Glutamatergic neuron (in vitro differentiated cells): Measurements from ENCODE around the gene TMEM163. TPM values are rescaled to one million over a fixed set of nuclear protein-coding genes. Genes with fewer than 3 reads are reported as not detected.

Source experiments
- DNase-seq: peaks from one replicate; pipeline ENCODE4 v3.0.0; 2022
- H3K27ac Mint-ChIP-seq: one replicate; pipeline ENCODE4 v1.8.0; 2020; ENCODE audit warnings: mild to moderate bottlenecking, mixed read lengths, inconsistent platforms; ENCODE audit not compliant: unreplicated experiment
- H3K27me3 Mint-ChIP-seq: one replicate; pipeline ENCODE4 v1.8.0; 2020; ENCODE audit warnings: mild to moderate bottlenecking, moderate library complexity, mixed read lengths, inconsistent platforms; ENCODE audit not compliant: unreplicated experiment
- H3K36me3 Mint-ChIP-seq: one replicate; pipeline ENCODE4 v1.8.0; 2020; ENCODE audit warnings: mild to moderate bottlenecking, mixed read lengths, inconsistent platforms; ENCODE audit not compliant: unreplicated experiment
- H3K4me1 Mint-ChIP-seq: one replicate; pipeline ENCODE4 v1.8.0; 2020; ENCODE audit warnings: mild to moderate bottlenecking, low read depth, mixed read lengths, inconsistent platforms; ENCODE audit not compliant: unreplicated experiment
- H3K4me3 Mint-ChIP-seq: one replicate; pipeline ENCODE4 v1.8.0; 2020; ENCODE audit warnings: mild to moderate bottlenecking, mixed read lengths, inconsistent platforms; ENCODE audit not compliant: unreplicated experiment
- H3K9me3 Mint-ChIP-seq: one replicate; pipeline ENCODE4 v1.8.0; 2020; ENCODE audit warnings: mild to moderate bottlenecking, moderate library complexity, mixed read lengths, inconsistent platforms; ENCODE audit not compliant: unreplicated experiment
- total RNA-seq: library from RNA; stranded (reverse); fragmentation: NEBNext Ultra II Directional; extraction: Animal tissue kit (Norgen Biotek cat#: 25700); gene quantifications from one replicate; pipeline ENCODE4 v1.2.1, GENCODE V29; 2021; ENCODE audit not compliant: unreplicated experiment
- TF ChIP-seq, protein P1 (sequence below): fragments of 200-600 bp; sonication (generic); IDR thresholded peaks from one replicate; pipeline ENCODE4 v1.5.0; 2021; ENCODE audit not compliant: partially characterized antibody, unreplicated experiment

Gene TMEM163
- total RNA-seq, 1 donor from 2014 or later: 27.7 TPM

- TF ChIP-seq, protein P1, sequence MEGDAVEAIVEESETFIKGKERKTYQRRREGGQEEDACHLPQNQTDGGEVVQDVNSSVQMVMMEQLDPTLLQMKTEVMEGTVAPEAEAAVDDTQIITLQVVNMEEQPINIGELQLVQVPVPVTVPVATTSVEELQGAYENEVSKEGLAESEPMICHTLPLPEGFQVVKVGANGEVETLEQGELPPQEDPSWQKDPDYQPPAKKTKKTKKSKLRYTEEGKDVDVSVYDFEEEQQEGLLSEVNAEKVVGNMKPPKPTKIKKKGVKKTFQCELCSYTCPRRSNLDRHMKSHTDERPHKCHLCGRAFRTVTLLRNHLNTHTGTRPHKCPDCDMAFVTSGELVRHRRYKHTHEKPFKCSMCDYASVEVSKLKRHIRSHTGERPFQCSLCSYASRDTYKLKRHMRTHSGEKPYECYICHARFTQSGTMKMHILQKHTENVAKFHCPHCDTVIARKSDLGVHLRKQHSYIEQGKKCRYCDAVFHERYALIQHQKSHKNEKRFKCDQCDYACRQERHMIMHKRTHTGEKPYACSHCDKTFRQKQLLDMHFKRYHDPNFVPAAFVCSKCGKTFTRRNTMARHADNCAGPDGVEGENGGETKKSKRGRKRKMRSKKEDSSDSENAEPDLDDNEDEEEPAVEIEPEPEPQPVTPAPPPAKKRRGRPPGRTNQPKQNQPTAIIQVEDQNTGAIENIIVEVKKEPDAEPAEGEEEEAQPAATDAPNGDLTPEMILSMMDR: no peak
- Mint-ChIP-seq H3K4me3 (no peak overlapping the region), H3K27ac (no peak overlapping the region), H3K36me3 (peaks cover 5% of the 10 kb centered on the region), H3K27me3 (no peaks in the 10 kb centered on the region), H3K4me1 (peaks cover 12% of the 10 kb centered on the region), H3K9me3 (no peaks in the 10 kb centered on the region)
- DNase-seq: no peak
Observed at GRCh38 chr2:134636714-134637113, 82.1 kb downstream of the TMEM163 start.

DNA sequence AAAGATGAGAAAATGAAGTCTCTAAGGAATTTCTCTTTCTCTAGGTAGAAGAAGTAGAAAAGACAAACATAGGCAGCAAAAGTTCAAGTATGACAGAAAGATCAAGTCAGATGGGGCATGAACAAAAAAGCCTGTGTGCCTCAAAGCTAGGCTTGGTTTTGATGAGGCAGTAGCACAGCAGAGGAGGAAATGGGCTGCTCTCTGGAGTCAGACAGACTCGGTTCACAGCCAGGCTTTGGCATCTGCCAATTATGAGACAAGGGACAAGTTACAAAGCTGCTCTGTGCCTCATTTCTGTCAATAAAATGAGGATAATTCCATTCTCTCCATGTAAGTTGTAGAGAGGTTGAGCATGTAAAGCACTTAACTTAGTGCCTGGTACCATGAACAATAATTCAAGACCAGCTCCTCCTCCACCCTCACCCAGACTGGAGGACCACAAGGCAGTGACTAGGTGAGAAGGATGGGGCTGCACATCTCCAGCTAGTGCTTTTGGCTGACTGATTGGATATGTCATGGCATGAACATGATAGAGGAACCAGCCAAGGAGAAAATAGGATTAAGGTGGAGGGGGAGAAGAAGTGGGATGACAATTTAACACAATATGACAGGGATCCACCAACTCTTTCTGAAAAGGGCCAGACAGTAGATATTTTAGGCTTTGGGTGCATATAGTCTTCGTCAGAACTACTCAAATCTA, 84.6 kb downstream of the TMEM163 start:
- H3K4me1 Mint-ChIP-seq: peaks cover 4% of the 10 kb centered on the region
- peaks cover 5% of the 10 kb centered on the region for H3K36me3 Mint-ChIP-seq
- H3K9me3 Mint-ChIP-seq: no peaks in the 10 kb centered on the region
- H3K4me3 Mint-ChIP-seq: no peak overlapping the region
- TF ChIP-seq, protein P1: no peak
- no peak for DNase-seq
- H3K27ac Mint-ChIP-seq: no peak overlapping the region
- H3K27me3 Mint-ChIP-seq: no peaks in the 10 kb centered on the region

DNA sequence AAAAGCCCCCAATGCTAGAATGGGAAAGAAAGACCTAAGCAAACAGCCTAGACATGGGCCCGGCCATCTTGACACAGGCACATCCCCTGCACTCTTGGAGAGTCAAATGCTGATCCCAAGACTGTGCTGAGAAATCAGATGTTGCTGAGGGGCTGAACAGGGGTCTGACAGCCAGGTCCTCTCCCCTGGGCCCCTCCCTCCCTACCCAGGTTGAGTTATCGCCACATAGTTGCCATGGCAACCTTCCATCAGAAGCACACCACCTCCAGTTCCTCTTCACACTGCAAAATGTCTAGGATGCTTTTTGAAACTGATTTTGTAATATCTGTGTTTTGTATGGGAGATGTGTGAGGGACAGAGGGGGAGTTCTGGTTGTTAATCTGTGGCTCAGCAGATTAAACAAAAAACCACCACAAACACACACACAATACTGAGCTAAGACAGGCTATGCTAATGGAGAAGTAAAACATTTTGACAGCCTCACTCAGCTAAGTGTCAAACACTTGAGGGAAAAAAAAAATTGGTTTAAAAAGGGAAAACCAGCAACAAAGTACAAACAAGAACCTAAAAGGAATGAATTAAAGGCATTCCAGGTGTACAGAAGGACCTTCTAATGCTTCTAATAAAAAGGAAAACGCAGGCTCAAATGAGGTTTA, 88.2 kb downstream of the TMEM163 start:
- no peak overlapping the region for H3K4me3 Mint-ChIP-seq
- DNase-seq: no peak

DNA sequence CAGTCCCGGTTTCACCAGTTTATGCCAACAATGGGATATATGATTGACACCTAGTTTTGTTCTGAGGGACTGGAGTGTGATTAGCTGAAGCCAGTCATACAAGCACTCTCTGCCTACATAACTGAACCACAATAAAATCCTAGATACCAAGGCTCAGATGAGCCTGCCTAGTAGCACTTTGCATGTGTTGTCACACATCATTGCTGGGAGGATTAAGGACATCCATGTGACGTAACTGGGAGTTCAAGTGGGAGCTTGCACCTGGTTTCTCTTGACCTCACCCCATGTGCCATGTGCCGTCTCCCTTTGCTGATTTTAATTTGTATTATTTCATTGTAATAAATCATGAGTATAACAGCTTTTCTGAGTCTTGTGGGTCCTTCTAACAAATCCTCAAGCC, 90.3 kb downstream of the TMEM163 start:
- H3K4me1 Mint-ChIP-seq: no peaks in the 10 kb centered on the region
- no peak for DNase-seq
- no peak overlapping the region for H3K4me3 Mint-ChIP-seq
- no peak overlapping the region for H3K27ac Mint-ChIP-seq
- H3K9me3 Mint-ChIP-seq: no peaks in the 10 kb centered on the region
- H3K27me3 Mint-ChIP-seq: peaks cover 1% of the 10 kb centered on the region
- TF ChIP-seq, protein P1: no peak
- H3K36me3 Mint-ChIP-seq: no peaks in the 10 kb centered on the region

More for the DNA sequence above, 88.2 kb downstream of the TMEM163 start:
- peaks cover 5% of the 10 kb centered on the region for H3K36me3 Mint-ChIP-seq
- H3K4me1 Mint-ChIP-seq: no peaks in the 10 kb centered on the region
- no peaks in the 10 kb centered on the region for H3K9me3 Mint-ChIP-seq
- no peak overlapping the region for H3K27ac Mint-ChIP-seq
- TF ChIP-seq, protein P1: no peak
- H3K27me3 Mint-ChIP-seq: no peaks in the 10 kb centered on the region

GRCh38 chr2:134626781-134627180, 92.0 kb downstream of the TMEM163 start:
- no peak for DNase-seq
- TF ChIP-seq, protein P1: no peak
- Mint-ChIP-seq H3K4me1 (no peaks in the 10 kb centered on the region), H3K9me3 (no peaks in the 10 kb centered on the region), H3K36me3 (no peaks in the 10 kb centered on the region), H3K27ac (no peak overlapping the region), H3K4me3 (no peak overlapping the region), H3K27me3 (peaks cover 1% of the 10 kb centered on the region)
